SK-N-SH treated with all-trans-retinoic acid at 6 μM for 48 hours (cell line): Measurements from ENCODE around the gene FILIP1.

ENCODE experiments used
- ATAC-seq: fragments of 200-7000 bp; cut with Tn5 transposase; 3 replicates; pipeline ENCODE4 v1.9.1; 2020; ENCODE audit warnings: mild to moderate bottlenecking, moderate library complexity
- ARNTL ChIP-seq: fragments of 450-650 bp; formaldehyde crosslinking; IDR thresholded peaks from 2 replicates; pipeline ENCODE4 v1.5.0; 2020; ENCODE audit warnings: low read depth, mild to moderate bottlenecking, moderate library complexity, borderline replicate concordance
- BACH2 ChIP-seq: fragments of 250-450 bp; sonication (Bioruptor Pico); IDR thresholded peaks from 2 replicates; pipeline ENCODE4 v1.9.0; 2021; ENCODE audit warnings: mild to moderate bottlenecking, borderline replicate concordance
- CREB5 ChIP-seq: fragments of 250-450 bp; sonication (Bioruptor Pico); IDR thresholded peaks from 2 replicates; pipeline ENCODE4 v1.5.1; 2020; ENCODE audit warnings: low read depth, mild to moderate bottlenecking, moderate library complexity
- CSDC2 ChIP-seq: fragments of 250-450 bp; sonication (Bioruptor Pico); IDR thresholded peaks from 2 replicates; pipeline ENCODE4 v1.5.0; 2020; ENCODE audit warnings: mild to moderate bottlenecking, moderate library complexity
- ESRRG ChIP-seq: fragments of 250-450 bp; sonication (Bioruptor Pico); IDR thresholded peaks from 2 replicates; pipeline ENCODE4 v1.6.1; 2021; ENCODE audit warnings: mild to moderate bottlenecking
- GLIS3 ChIP-seq: fragments of 250-450 bp; sonication (Bioruptor Pico); IDR thresholded peaks from 2 replicates; pipeline ENCODE4 v1.5.0; 2020; ENCODE audit warnings: mild to moderate bottlenecking, moderate library complexity
- ISL1 ChIP-seq: fragments of 250-450 bp; sonication (Bioruptor Pico); IDR thresholded peaks from 2 replicates; pipeline ENCODE4 v2.1.2; 2022; ENCODE audit warnings: mild to moderate bottlenecking, moderate library complexity
- POU6F1 ChIP-seq: fragments of 250-450 bp; sonication (Bioruptor Pico); IDR thresholded peaks from 2 replicates; pipeline ENCODE4 v1.8.0; 2021; ENCODE audit warnings: low read depth, mild to moderate bottlenecking, moderate library complexity, borderline replicate concordance
- PPARA ChIP-seq: fragments of 250-450 bp; sonication (Bioruptor Pico); IDR thresholded peaks from 2 replicates; pipeline ENCODE4 v1.5.0; 2020; ENCODE audit warnings: mild to moderate bottlenecking, borderline replicate concordance
- RARB ChIP-seq: fragments of 250-450 bp; sonication (Bioruptor Pico); IDR thresholded peaks from 2 replicates; pipeline ENCODE4 v1.8.0; 2021; ENCODE audit warnings: mild to moderate bottlenecking, moderate library complexity
- TCF4 ChIP-seq: fragments of 250-450 bp; sonication (Bioruptor Pico); IDR thresholded peaks from 2 replicates; pipeline ENCODE4 v1.8.0; 2021; ENCODE audit warnings: mild to moderate bottlenecking, moderate library complexity, borderline replicate concordance
- TOX ChIP-seq: fragments of 250-450 bp; sonication (Bioruptor Pico); IDR thresholded peaks from 2 replicates; pipeline ENCODE4 v1.8.0; 2021; ENCODE audit warnings: mild to moderate bottlenecking, moderate library complexity, borderline replicate concordance
- TSHZ2 ChIP-seq: fragments of 250-450 bp; sonication (Bioruptor Pico); IDR thresholded peaks from 2 replicates; pipeline ENCODE4 v1.5.0; 2020; ENCODE audit warnings: mild to moderate bottlenecking, moderate library complexity
- ZC3H10 ChIP-seq: fragments of 250-450 bp; sonication (Bioruptor Pico); IDR thresholded peaks from 2 replicates; pipeline ENCODE4 v1.5.1; 2021; ENCODE audit warnings: mild to moderate bottlenecking, moderate library complexity
- ZFP3 ChIP-seq: fragments of 250-450 bp; sonication (Bioruptor Pico); IDR thresholded peaks from 2 replicates; pipeline ENCODE4 v1.5.0; 2020; ENCODE audit warnings: mild to moderate bottlenecking, moderate library complexity
- ZFP30 ChIP-seq: fragments of 450-650 bp; formaldehyde crosslinking; IDR thresholded peaks from 2 replicates; pipeline ENCODE4 v1.5.0; 2022; ENCODE audit warnings: mild to moderate bottlenecking, moderate library complexity
- ZNF70 ChIP-seq: fragments of 450-650 bp; formaldehyde crosslinking; IDR thresholded peaks from 2 replicates; pipeline ENCODE4 v1.5.0; 2020; ENCODE audit warnings: mild to moderate bottlenecking, moderate library complexity
- ZNF8 ChIP-seq: fragments of 450-650 bp; formaldehyde crosslinking; IDR thresholded peaks from 2 replicates; pipeline ENCODE4 v1.5.0; 2020; ENCODE audit warnings: mild to moderate bottlenecking, moderate library complexity

The FILIP1 gene

GRCh38 chr6:75393806-75394205 is 99.8 kb downstream of the FILIP1 start (continued):
- TF ChIP-seq CREB5 = no peak
- TF ChIP-seq TSHZ2 (CRISPR knock-in tag) = no peak
- TF ChIP-seq ZNF8 (CRISPR knock-in tag) = no peak
- TF ChIP-seq ARNTL = no peak
- no peak for TF ChIP-seq TOX (CRISPR knock-in tag)

GRCh38 chr6:75391276-75391675 is 102.3 kb downstream of the FILIP1 start:
- no peak for TF ChIP-seq RARB (CRISPR knock-in tag)
- TF ChIP-seq ISL1 (CRISPR knock-in tag) = peak; percentile 40
- ATAC-seq = no peak

- ATAC-seq = peak; percentile 71
- no peak for TF ChIP-seq ZFP30 (CRISPR knock-in tag)
- 0 out of 2 replicates have a peak, but pooled peaks have one; percentile 33 for TF ChIP-seq TOX (CRISPR knock-in tag)
- TF ChIP-seq ISL1 (CRISPR knock-in tag) = peak; percentile 49; the same call in 1 of the 2 replicates
These were observed 107.4 kb downstream of the FILIP1 start for GRCh38 chr6:75386050-75386770.

GRCh38 chr6:75384116-75384515 is 109.5 kb downstream of the FILIP1 start:
- ATAC-seq = no peak
- peak; percentile 73 for TF ChIP-seq ISL1 (CRISPR knock-in tag)
- no peak for TF ChIP-seq CSDC2 (CRISPR knock-in tag)
- TF ChIP-seq, all 23 proteins: peak for 1

- no peak for TF ChIP-seq CSDC2 (CRISPR knock-in tag)
- no peak for TF ChIP-seq ZC3H10 (CRISPR knock-in tag)
- TF ChIP-seq GLIS3 (CRISPR knock-in tag) = no peak
- TF ChIP-seq BACH2 (CRISPR knock-in tag) = no peak
- TF ChIP-seq ZNF8 (CRISPR knock-in tag) = no peak
- TF ChIP-seq POU6F1 (CRISPR knock-in tag) = no peak
- TF ChIP-seq ISL1 (CRISPR knock-in tag) = no peak
- no peak for TF ChIP-seq TSHZ2 (CRISPR knock-in tag)
- no peak for TF ChIP-seq ZFP30 (CRISPR knock-in tag)
- no peak for TF ChIP-seq ARNTL
- ATAC-seq = no peak; the same call in 2 of the 3 replicates
These were observed 111.0 kb downstream of the FILIP1 start for GRCh38 chr6:75382634-75382900.

GRCh38 chr6:75381877-75382633 is 111.5 kb downstream of the FILIP1 start:
- ATAC-seq = peak; percentile 87
- TF ChIP-seq ZNF70 (CRISPR knock-in tag) (no peak), ESRRG (CRISPR knock-in tag) (0 out of 2 replicates have a peak, but pooled peaks have one; percentile 18), PPARA (no peak), ZFP30 (CRISPR knock-in tag) (no peak), RARB (CRISPR knock-in tag) (no peak), ARNTL (peak; percentile 8; the same call in 1 of the 2 replicates), TSHZ2 (CRISPR knock-in tag) (no peak; the same call in 1 of the 2 replicates), TCF4 (CRISPR knock-in tag) (peak; percentile 54; the same call in 1 of the 2 replicates), CSDC2 (CRISPR knock-in tag) (no peak), TOX (CRISPR knock-in tag) (no peak), GLIS3 (CRISPR knock-in tag) (peak; percentile 62; the same call in 1 of the 2 replicates), ZFP3 (CRISPR knock-in tag) (0 out of 2 replicates have a peak, but pooled peaks have one; percentile 65), ZC3H10 (CRISPR knock-in tag) (no peak), ZNF8 (CRISPR knock-in tag) (no peak)
